Gastrocnemius medialis (tissue), 4 donors: ENCODE results near the gene PSG6.
"Not testable (repeated sequence)": the region's sequence is repeated elsewhere in the genome, so short reads cannot be mapped to it uniquely, and the experiment has no call there.

Source experiments
- CTCF ChIP-seq, 5 experiments: fragments of 450-650 bp in 3 of 5; fragments of 200-600 bp in 2 of 5; sonication (generic) in 2 of 5; IDR thresholded peaks in 4 of 5; conservative IDR thresholded peaks in 1 of 5; 1 replicate in 4 of 5; 2 replicates in 1 of 5; pipeline ENCODE4 v1.5.1; 2016 to 2019; ENCODE audit warnings: antibody characterized with exemption in 5 of 5, mild to moderate bottlenecking in 3 of 5, moderate library complexity in 3 of 5
- POLR2A ChIP-seq, 2 donors: fragments of 450-650 bp; IDR thresholded peaks; one replicate each; pipeline ENCODE4 v1.6.1; 2017; ENCODE audit warnings: antibody characterized with exemption in 2 of 2, mild to moderate bottlenecking in 2 of 2, moderate library complexity in 2 of 2

GRCh38 chr19:42952126-42952525 is 34.4 kb upstream of the PSG6 start:
- TF ChIP-seq CTCF (IDR thresholded peaks at IDR 0.05 in 4 of 5, conservative IDR thresholded peaks at IDR 0.05 in 1 of 5); POLR2A (IDR thresholded peaks at IDR 0.05): not testable (repeated sequence)
